K562 (cell line): ENCODE results near the gene IMP4. TPM values are rescaled to one million over a fixed set of nuclear protein-coding genes. Genes with fewer than 3 reads are reported as not detected.

Source experiments
- CEBPG ChIP-seq, 3 experiments: fragments of 200-800 bp in 1 of 3; sonication (Bioruptor generic) in 1 of 3; sonication (generic) in 1 of 3; formaldehyde crosslinking in 1 of 3; IDR thresholded peaks in 2 of 3; conservative IDR thresholded peaks in 1 of 3; 2 replicates each; pipeline versions ENCODE4 v1.6.1 to v1.8.0; 2016 to 2022; ENCODE audit warnings: missing compliant biosample characterization in 2 of 3, missing genetic modification characterization in 2 of 3, mild to moderate bottlenecking in 1 of 3, missing genetic modification reagents in 1 of 3
- MTF1 ChIP-seq: fragments of 250-450 bp; sonication (Bioruptor Pico); IDR thresholded peaks from 2 replicates; pipeline ENCODE4 v1.9.0; 2021; ENCODE audit warnings: moderate library complexity, mild to moderate bottlenecking, inconsistent platforms, borderline replicate concordance
- TRIM28 ChIP-seq: fragments of 450-650 bp; IDR thresholded peaks from 2 replicates; pipeline ENCODE4 v1.6.1; 2017
- ZNF584 ChIP-seq: fragments of 200-800 bp; sonication (Bioruptor generic); IDR thresholded peaks from 2 replicates; pipeline ENCODE4 v1.6.1; 2016; ENCODE audit warnings: low read depth, mild to moderate bottlenecking, missing genetic modification characterization, missing compliant biosample characterization
- ZNF609 ChIP-seq: sonication (generic); formaldehyde crosslinking; IDR thresholded peaks from 2 replicates; pipeline ENCODE4 v1.8.1; 2023; ENCODE audit warnings: missing genetic modification reagents, mild to moderate bottlenecking, borderline replicate concordance
- polyA plus RNA-seq, 8 experiments: library from polyadenylated mRNA; depleted of rRNA in 4 of 8; stranded (reverse) in 5 of 8; unstranded in 3 of 8; fragments of >200 nt; fragmentation: Nextera tagmentation in 2 of 8; fragmentation: Illumina TruSeq in 1 of 8; extraction: Ambion mirVana in 2 of 8; extraction: Trizol in 1 of 8; gene quantifications; 2 replicates each; pipeline versions ENCODE4 v1.2.1 to v1.2.3, GENCODE V29; 2011 to 2014; ENCODE audit warnings: inconsistent platforms in 1 of 8, missing spikeins in 1 of 8
- total RNA-seq, 7 experiments: library from RNA; depleted of rRNA in 6 of 7; stranded (reverse); fragments of >200 nt in 6 of 7; fragmentation: Illumina TruSeq in 2 of 7; extraction: Trizol in 2 of 7; gene quantifications; 2 replicates each; pipeline versions ENCODE4 v1.2.1 to v1.2.3, GENCODE V29; 2011 to 2021; ENCODE audit warnings: low replicate concordance in 1 of 7
- TF ChIP-seq, protein P1 (sequence below): fragments of 250-450 bp; sonication (Bioruptor Pico); IDR thresholded peaks from 2 replicates; pipeline ENCODE4 v1.9.0; 2021; ENCODE audit warnings: mild to moderate bottlenecking, inconsistent platforms

IMP4 gene
- total and polyA plus RNA-seq, 9 of the 15 experiments (the other 6 are each of a cell fraction or from before 2014, with no cell fraction given) = 35.4 to 209 (median 100.0) TPM

GRCh38 chr2:130316596-130316995, 26.1 kb upstream of the IMP4 start (continued):
- TF ChIP-seq, protein P1, sequence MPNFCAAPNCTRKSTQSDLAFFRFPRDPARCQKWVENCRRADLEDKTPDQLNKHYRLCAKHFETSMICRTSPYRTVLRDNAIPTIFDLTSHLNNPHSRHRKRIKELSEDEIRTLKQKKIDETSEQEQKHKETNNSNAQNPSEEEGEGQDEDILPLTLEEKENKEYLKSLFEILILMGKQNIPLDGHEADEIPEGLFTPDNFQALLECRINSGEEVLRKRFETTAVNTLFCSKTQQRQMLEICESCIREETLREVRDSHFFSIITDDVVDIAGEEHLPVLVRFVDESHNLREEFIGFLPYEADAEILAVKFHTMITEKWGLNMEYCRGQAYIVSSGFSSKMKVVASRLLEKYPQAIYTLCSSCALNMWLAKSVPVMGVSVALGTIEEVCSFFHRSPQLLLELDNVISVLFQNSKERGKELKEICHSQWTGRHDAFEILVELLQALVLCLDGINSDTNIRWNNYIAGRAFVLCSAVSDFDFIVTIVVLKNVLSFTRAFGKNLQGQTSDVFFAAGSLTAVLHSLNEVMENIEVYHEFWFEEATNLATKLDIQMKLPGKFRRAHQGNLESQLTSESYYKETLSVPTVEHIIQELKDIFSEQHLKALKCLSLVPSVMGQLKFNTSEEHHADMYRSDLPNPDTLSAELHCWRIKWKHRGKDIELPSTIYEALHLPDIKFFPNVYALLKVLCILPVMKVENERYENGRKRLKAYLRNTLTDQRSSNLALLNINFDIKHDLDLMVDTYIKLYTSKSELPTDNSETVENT (CRISPR knock-in tag) = no peak
- TF ChIP-seq MTF1 (CRISPR knock-in tag) (no peak), ZNF609 (no peak), ZNF584 (CRISPR knock-in tag) (no peak), CEBPG (CRISPR knock-in tag; IDR thresholded peaks at IDR 0.05) (no peak), CEBPG (tag; conservative IDR thresholded peaks at IDR 0.05 in 1 of 2, IDR thresholded peaks at IDR 0.05 in 1 of 2) (no peak), TRIM28 (no peak)
